ENCODE results near the gene LBH. TPM values are rescaled to one million over a fixed set of nuclear protein-coding genes. Genes with fewer than 3 reads are reported as not detected.

Gene LBH
- polyA plus RNA-seq, 3 donors, result 89.0 to 117 (median 98.0) TPM

GRCh38 chr2:30232801-30233130, 1.4 kb downstream of the LBH start:
- no peak for DNase-seq

DNA sequence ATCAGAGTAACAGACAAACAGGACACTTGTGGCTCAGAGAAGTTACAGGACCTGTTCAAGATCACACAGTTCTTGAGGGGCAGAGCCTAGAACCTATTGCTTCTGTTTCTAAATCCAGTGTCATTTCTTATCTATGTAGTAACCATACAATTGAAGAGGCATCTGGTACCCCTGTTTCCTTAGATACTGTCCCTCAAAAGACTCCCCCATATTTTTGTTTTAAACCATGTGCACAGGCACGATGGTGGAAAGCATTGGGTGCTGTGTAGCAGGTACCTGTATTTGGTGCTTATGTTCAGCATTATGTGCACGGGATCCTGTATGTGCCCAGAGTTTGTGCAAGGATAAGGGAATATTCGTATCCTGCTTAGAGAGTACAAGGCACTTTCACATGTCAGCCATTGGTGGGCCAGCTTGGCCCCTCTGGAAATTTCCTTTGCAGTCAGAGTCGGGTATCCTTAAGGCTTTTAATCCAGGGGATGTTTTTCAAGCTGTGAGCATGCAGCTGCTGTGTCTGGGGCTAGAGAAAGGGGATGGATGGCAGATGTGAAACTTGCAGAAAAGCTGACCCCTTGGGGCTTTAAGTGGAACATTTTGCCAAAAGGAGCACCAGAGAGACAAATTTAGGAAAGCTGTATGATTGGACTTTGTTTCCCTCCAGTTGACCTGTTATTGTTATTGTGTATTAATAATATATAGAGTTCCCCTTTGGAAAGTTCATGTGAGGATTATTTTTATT, 2.1 kb downstream of the LBH start:
- no peak for DNase-seq

GRCh38 chr2:30234180-30234971, 3.0 kb downstream of the LBH start:
- no peak for DNase-seq

DNA sequence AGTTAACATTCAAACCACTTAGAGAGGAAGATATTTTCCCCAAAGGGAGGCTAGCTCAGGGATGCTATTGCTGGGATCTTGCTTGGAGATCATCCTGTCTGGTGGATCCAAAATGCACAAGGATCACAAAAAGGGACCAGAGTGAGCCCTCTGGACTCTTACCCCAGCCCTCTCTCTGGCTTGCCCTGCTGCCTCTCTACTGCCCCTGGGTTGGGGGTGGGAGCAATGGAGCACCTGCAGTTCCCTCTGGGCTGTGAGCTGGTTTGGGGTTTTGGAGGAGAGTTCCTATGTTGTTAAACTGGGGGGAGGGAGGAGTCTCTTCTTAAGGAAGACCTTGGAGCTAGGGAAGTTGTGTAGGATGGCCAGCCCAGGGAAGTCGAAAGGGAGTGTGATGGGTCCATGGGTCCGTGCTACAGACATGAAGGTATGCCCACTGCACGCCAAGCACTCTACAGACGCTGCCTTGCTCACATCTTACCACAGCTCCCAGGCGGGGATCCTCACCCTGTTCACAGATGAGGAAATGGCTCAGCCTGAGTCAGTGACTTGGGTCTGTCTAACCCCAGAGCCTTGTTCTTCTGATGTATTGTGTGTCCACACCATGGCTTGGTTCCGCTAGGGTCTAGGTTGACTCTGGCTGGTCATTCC, 3.8 kb downstream of the LBH start:
- no peak for DNase-seq

GRCh38 chr2:30235859-30236535, 4.7 kb downstream of the LBH start:
- DNase-seq, result no peak

DNA sequence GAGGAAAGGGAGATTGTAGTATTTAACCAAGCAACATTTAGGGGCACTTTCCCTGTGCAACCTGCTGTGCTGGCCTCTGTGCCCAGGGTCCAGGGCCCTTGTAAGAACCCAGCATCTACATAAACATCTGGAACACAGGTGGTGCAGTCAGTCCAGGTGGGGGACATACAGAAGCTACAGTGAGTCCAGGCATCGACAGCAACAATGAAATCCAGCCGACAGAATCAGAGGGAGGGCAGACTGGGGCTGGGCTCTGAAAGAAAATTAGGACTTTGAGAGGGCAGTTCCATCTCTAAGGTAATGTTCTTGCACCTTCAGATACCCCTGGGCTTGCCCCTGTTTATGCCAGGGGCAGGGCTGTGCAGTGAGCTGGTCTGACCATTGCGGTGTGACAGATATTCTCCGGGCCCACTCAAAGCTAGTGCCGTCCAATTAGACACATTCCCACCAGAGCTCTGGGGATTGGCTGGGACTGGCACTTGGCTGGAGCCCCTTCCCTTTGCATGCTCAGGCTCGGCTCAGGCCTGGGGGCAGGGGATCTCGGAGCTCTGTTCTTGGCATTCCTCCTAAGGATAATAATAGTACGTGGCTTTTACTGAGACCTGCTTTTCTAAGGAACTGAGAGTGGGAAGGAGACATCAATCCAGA, 5.4 kb downstream of the LBH start:
- no peak for DNase-seq

DNA sequence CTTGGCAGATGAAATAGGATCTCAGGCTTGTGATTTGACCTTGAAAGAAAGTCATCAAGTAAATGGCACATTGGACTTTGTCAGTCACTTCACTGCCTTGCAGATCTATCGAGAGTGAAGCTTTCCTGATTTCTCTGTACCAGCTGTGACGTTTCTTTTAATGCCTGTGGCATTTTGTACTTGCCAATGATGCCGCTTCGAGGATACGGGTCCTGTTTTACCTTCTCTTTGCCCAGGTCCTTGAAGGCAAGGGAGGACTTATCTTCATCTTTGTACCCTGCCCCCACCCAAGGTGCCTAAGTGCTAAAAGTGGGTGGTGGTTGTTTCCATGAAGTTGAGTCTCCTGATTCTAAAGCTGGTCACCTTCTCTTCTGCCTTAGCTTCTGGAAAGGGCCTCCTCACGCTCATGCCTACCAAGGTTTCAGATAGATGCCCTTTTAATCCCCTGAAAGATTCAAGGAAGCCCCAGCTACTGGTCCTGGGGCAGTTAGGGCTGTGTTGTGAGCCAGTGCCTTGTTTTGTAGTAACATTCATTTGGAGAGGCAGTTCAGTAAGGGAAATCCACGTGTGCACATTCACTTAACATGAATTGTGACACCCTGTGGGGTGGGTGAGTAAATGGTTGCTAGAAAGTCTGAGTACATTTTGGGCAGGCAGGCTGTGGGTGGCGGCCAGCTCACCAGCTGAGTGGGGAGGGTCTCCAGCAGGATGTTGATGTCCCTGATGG, 6.1 kb downstream of the LBH start:
- no peak for DNase-seq

- DNase-seq, result no peak
Observed at GRCh38 chr2:30237966-30238800, 6.8 kb downstream of the LBH start.

DNA sequence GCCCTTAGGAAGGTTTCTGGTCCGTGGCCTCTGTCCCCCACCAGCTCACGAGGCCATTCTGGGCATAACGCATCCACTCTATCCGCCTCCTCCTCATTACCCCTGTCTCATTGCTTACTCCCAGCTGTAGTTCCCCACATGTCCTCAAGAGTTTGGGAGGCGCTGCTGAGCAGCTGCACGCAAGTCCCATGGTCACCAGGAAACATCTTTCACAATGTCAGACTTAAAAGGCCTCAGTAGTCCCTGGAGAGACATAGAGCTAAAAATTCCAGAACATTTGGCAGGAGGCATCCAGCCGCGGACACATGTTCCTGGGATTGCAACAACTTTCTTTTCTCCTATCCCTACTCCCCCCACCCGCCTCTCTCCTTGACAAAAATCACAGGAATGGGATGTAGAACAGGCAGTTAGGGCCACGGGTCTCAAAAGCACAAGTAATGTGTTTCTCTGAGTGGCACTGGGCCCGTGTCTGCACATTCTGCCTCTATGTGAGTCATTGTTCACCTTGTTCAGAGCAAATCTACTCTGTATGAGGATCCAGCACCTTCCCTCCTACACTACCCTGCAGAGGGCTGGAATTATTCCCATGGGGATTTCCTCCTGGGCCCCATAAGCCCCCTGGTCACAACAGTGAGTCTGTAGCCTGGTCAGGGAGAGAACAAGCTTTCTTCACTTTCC, 8.1 kb downstream of the LBH start:
- peak; percentile 76 for DNase-seq

DNA sequence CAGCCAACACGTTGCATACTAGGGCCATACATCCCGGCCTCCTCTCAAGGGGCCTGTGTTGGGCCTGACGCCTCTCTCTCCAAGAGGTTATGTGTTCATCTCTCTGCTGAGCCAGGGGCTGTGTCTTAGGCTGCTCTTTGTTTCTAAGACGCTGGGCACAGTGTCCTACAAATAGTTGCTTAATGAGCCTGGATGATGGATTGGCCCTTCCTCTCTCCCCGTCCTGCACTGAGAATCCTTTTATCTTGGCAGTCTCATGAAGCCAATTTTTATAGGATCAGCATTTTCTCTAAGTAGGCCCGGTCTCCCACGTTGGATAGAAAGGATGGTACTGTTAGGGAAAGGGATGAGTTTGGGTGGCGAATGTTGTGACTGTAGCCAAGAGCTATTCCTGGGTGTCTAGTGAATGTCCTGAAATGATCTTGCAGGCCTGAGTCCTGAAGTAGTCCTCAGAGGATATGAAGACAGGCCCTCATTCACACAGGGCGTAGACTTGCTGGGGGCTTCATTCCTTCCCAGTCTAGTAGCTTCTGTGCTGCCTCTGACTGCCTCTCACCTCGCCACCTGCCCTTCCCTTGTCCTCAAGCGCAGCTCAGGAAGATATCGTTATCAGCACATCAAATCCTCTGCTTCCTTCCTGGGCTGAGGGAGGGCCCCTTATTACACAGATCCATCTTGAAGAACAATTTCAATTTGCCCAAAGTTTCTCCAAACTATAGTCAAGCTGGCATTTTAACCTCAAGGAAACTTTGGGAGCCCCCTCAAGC, 8.8 kb downstream of the LBH start:
- DNase-seq, result no peak

DNA sequence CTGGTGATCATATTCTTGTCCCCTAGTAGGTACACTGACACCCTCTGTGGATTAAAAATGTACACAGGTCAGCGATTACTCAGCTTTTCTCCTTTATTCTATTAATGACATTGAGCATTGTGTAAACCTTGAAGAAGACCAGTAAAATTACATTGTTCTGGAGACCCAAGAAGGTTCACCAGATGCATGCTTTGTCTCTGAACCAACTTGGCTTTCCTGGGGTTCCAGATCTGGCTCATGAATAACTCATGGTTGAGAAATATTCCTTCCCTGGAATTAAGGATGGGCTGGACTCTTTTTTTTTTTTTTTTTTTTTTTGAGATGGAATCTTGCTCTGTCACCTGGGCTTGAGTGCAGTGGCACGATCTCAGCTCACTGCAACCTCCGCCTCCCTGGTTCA, 11.9 kb downstream of the LBH start:
- no peak for DNase-seq

DNA sequence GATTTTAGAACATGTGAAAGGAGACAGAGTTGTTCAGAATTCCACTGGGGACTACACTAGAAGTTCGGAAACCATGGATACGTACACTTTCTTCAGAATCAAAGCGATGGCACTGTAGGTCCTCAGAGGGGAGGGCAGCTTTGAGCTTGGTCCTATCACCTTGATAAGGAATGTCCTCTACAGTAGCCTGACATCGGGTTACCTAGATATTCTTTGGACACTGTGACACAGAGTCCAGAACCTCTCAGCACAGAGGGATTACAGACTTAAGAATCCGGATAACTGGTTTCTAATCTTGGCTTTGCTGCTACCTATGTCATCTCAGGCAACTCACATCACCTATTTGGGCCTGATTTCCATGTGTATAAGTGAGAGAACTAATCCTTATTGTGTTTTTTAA, 14.0 kb downstream of the LBH start:
- DNase-seq, result no peak

- DNase-seq, result no peak
Observed at GRCh38 chr2:30248791-30249190, 17.5 kb downstream of the LBH start.

GRCh38 chr2:30249354-30249753, 18.0 kb downstream of the LBH start:
- DNase-seq, result no peak

DNA sequence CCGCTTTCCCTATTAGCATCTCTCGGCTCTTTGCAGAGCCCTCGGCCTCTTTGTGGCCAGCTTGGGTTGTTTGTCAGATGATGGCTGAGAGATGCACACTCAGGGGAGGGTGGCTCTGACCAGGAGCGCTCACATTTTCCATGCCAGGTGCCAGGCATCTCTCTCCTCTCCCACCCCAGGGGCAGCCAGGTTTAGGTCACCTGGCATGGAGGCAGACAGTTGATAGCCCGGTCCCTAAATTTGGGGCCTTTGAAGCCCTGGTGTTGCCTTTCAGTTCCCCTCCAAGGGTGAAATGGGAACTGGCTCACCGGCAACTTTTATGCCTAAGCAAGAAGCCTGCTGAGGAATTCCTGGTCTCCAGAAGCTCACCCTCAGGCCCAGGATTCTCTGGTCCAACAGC, 19.1 kb downstream of the LBH start:
- DNase-seq, result no peak

- DNase-seq, result no peak
Observed at GRCh38 chr2:30252723-30253701, 21.7 kb downstream of the LBH start.

- DNase-seq, result no peak
Observed at GRCh38 chr2:30253873-30254684, 22.7 kb downstream of the LBH start.
